Activated T-cell treated with anti-CD3 and anti-CD28 coated beads for 1 hour (primary cell): ENCODE data around the gene CHRNB1.

Experiments
- DNase-seq: peaks from one replicate; pipeline ENCODE4 v3.0.0-alpha.2; 2020; ENCODE audit warnings: low read depth

Gene CHRNB1

GRCh38 chr17:7484919-7485377 is 40.1 kb downstream of the CHRNB1 start:
- DNase-seq: no peak

- no peak for DNase-seq
These were observed 41.3 kb downstream of the CHRNB1 start for GRCh38 chr17:7486181-7486580.

- DNase-seq: no peak
These were observed 45.3 kb downstream of the CHRNB1 start for GRCh38 chr17:7490144-7490543.

- DNase-seq: no peak
These were observed 46.7 kb downstream of the CHRNB1 start for GRCh38 chr17:7491583-7491982.

- no peak for DNase-seq
These were observed 49.1 kb downstream of the CHRNB1 start for GRCh38 chr17:7493941-7494340.

GRCh38 chr17:7495906-7496434 is 51.1 kb downstream of the CHRNB1 start:
- no peak for DNase-seq

- DNase-seq: no peak
These were observed 51.8 kb downstream of the CHRNB1 start for GRCh38 chr17:7496470-7497183.

- no peak for DNase-seq
These were observed 52.4 kb downstream of the CHRNB1 start for GRCh38 chr17:7497228-7497627.

GRCh38 chr17:7497636-7498035 is 52.8 kb downstream of the CHRNB1 start:
- no peak for DNase-seq

- DNase-seq: no peak
These were observed 54.3 kb downstream of the CHRNB1 start for GRCh38 chr17:7499161-7499560.

- no peak for DNase-seq
These were observed 56.9 kb downstream of the CHRNB1 start for GRCh38 chr17:7501729-7502128.

GRCh38 chr17:7502171-7502847 is 57.4 kb downstream of the CHRNB1 start:
- DNase-seq: no peak

- DNase-seq: no peak
These were observed 58.1 kb downstream of the CHRNB1 start for GRCh38 chr17:7502987-7503386.

- no peak for DNase-seq
These were observed 58.7 kb downstream of the CHRNB1 start for GRCh38 chr17:7503521-7503920.
